K562 (cell line): ENCODE data around the gene DRG1. TPM values are rescaled to one million over a fixed set of nuclear protein-coding genes. Genes with fewer than 3 reads are reported as not detected.

Experiments
- ATAC-seq: fragments of 200-7000 bp; cut with Tn5 transposase; 3 replicates; pipeline ENCODE4 v1.9.1; 2020; ENCODE audit warnings: moderate library complexity
- BruUV-seq: library from RNA; stranded (reverse); fragments of 400-500 nt; replicated peaks from 2 replicates; lab custom pipeline; 2021; lab: Mats Ljungman, UMichigan
- CTCF ChIA-PET: fragments of 300-600 bp; formaldehyde crosslinking; extraction: SDS; loops from one replicate; lab custom pipeline; 2021; ENCODE audit warnings: low intra/inter-chr PET ratio; lab: Yijun Ruan, JAX
- POLR2A ChIA-PET: fragments of 300-600, 350-650 bp; sonication (Branson Sonifier 250); formaldehyde crosslinking; extraction: SDS; loops from one replicate; lab custom pipeline; 2021; ENCODE audit warnings: antibody characterized with exemption, inconsistent platforms; lab: Yijun Ruan, JAX
- DNase-seq, 4 experiments: peaks; one replicate each; pipeline versions ENCODE4 v3.0.0 to v3.0.0-alpha.2; 2011 to 2018; ENCODE audit warnings: low spot score in 3 of 4, mixed read lengths in 3 of 4; ENCODE audit errors: extremely low read depth in 1 of 4
- FAIRE-seq: peaks from 2 replicates; lab custom pipeline; 2011; peaks lifted over from hg19 to GRCh38; lab: Jason Lieb, UNC
- H2AFZ ChIP-seq: 2 replicates; pipeline ENCODE4 v1.6.0; 2011; ENCODE audit warnings: low read depth, low read length, control low read depth, inconsistent platforms
- H3K27ac ChIP-seq: fragments of 200-600 bp; 3 replicates; pipeline ENCODE4 v1.8.0; 2011; ENCODE audit warnings: low read depth, mild to moderate bottlenecking, control low read depth, inconsistent platforms, low read length, moderate library complexity, mixed read lengths; ENCODE audit errors: extremely low read depth
- H3K27me3 ChIP-seq, 2 experiments: fragments of 300-600 bp in 1 of 2; 2 replicates in 1 of 2; 3 replicates in 1 of 2; pipeline versions ENCODE4 v1.6.0 to v1.8.0; 2011; ENCODE audit warnings: inconsistent platforms in 2 of 2, low read length in 2 of 2, mild to moderate bottlenecking in 1 of 2, mixed read lengths in 1 of 2, moderate library complexity in 1 of 2; ENCODE audit not compliant: control insufficient read depth in 2 of 2, insufficient read depth in 2 of 2
- H3K36me3 ChIP-seq: fragments of 300-600 bp; 3 replicates; pipeline ENCODE4 v1.8.0; 2011; ENCODE audit warnings: mild to moderate bottlenecking, low read length, inconsistent platforms; ENCODE audit not compliant: control insufficient read depth, insufficient read depth
- H3K4me1 ChIP-seq, 2 experiments: fragments of 200-600 bp in 1 of 2; replicated peaks in 1 of 2; 2 replicates in 1 of 2; 3 replicates in 1 of 2; pipeline versions ENCODE4 v1.5.1 to v1.8.0; 2011; ENCODE audit warnings: inconsistent platforms in 2 of 2, low read length in 2 of 2, mild to moderate bottlenecking in 1 of 2, mixed read lengths in 1 of 2, moderate library complexity in 1 of 2; ENCODE audit not compliant: control insufficient read depth in 2 of 2, insufficient read depth in 2 of 2
- H3K4me2 ChIP-seq: 2 replicates; pipeline ENCODE4 v1.6.1; 2011; ENCODE audit warnings: low read length, control low read depth, inconsistent platforms, mixed read lengths; ENCODE audit not compliant: insufficient read depth
- H3K4me3 ChIP-seq: fragments of 200-600 bp; sonication (generic), shearing (Covaris generic); 2 replicates; pipeline ENCODE4 v1.5.1; 2016; ENCODE audit warnings: control low read depth, inconsistent platforms
- H3K79me2 ChIP-seq: fragments of 200-600 bp; 3 replicates; pipeline ENCODE4 v1.8.0; 2011; ENCODE audit warnings: low read length, inconsistent platforms; ENCODE audit not compliant: control insufficient read depth, insufficient read depth
- H3K9ac ChIP-seq, 2 experiments: 2 replicates each; pipeline versions ENCODE4 v1.6.0 to v1.6.1; 2011; ENCODE audit warnings: low read depth in 2 of 2, low read length in 2 of 2, control low read depth in 1 of 2, inconsistent platforms in 1 of 2, mild to moderate bottlenecking in 1 of 2, mixed read lengths in 1 of 2; ENCODE audit not compliant: insufficient read depth in 1 of 2
- H3K9me1 ChIP-seq: one replicate; pipeline ENCODE4 v1.6.0; 2011; ENCODE audit warnings: inconsistent platforms, mild to moderate bottlenecking, low read length, moderate library complexity; ENCODE audit not compliant: control insufficient read depth, insufficient read depth
- H3K9me3 ChIP-seq: replicated peaks from 2 replicates; pipeline ENCODE4 v1.5.1; 2011; ENCODE audit warnings: low read depth, low read length, inconsistent platforms; ENCODE audit not compliant: control insufficient read depth, insufficient read depth
- H4K20me1 ChIP-seq: replicated peaks from 2 replicates; pipeline ENCODE4 v1.6.1; 2011; ENCODE audit warnings: low read length, inconsistent platforms, mixed read lengths; ENCODE audit not compliant: control insufficient read depth, insufficient read depth
- BRD4 ChIP-seq: fragments of 200-600 bp; sonication (generic); IDR thresholded peaks from 2 replicates; pipeline ENCODE4 v1.6.1; 2017; ENCODE audit warnings: inconsistent platforms
- CBFB ChIP-seq: sonication (generic); formaldehyde crosslinking; IDR thresholded peaks from 2 replicates; pipeline ENCODE4 v1.4.0; 2020; ENCODE audit warnings: mild to moderate bottlenecking, missing genetic modification reagents
- CCNT2 ChIP-seq: IDR thresholded peaks from 2 replicates; pipeline ENCODE4 v1.6.1; 2011; ENCODE audit warnings: borderline replicate concordance, low read depth, mild to moderate bottlenecking, moderate library complexity, mixed read lengths, low read length; ENCODE audit not compliant: insufficient read length; ENCODE audit errors: extremely low read depth
- CREB3 ChIP-seq: fragments of 450-650 bp; conservative IDR thresholded peaks from 2 replicates; pipeline ENCODE4 v1.6.1; 2016; ENCODE audit warnings: missing genetic modification characterization, low read depth, mild to moderate bottlenecking, missing compliant biosample characterization, moderate library complexity
- JUN ChIP-seq, 2 experiments: sonication (generic) in 1 of 2; formaldehyde crosslinking in 1 of 2; IDR thresholded peaks; 2 replicates each; pipeline versions ENCODE4 v1.6.1 to v1.8.0; 2012 to 2022; ENCODE audit warnings: borderline replicate concordance in 2 of 2, mild to moderate bottlenecking in 2 of 2, improper control_type of control experiment in 1 of 2, low read depth in 1 of 2, low read length in 1 of 2, missing genetic modification reagents in 1 of 2
- KLF13 ChIP-seq: fragments of 450-650 bp; IDR thresholded peaks from 2 replicates; pipeline ENCODE4 v1.6.1; 2016; ENCODE audit warnings: missing genetic modification characterization, low read depth, mild to moderate bottlenecking, missing compliant biosample characterization, moderate library complexity, borderline replicate concordance
- PRDM10 ChIP-seq: fragments of 450-650 bp; IDR thresholded peaks from 2 replicates; pipeline ENCODE4 v1.6.1; 2018; ENCODE audit not compliant: partially characterized antibody
- RAD21 ChIP-seq, 2 experiments: fragments of 250-450 bp in 1 of 2; fragments of 450-650 bp in 1 of 2; sonication (Bioruptor Pico) in 1 of 2; formaldehyde crosslinking in 1 of 2; IDR thresholded peaks in 1 of 2; conservative IDR thresholded peaks in 1 of 2; 2 replicates each; pipeline versions ENCODE4 v1.4.0 to v1.8.0; 2020 to 2022; ENCODE audit warnings: mild to moderate bottlenecking in 2 of 2, moderate library complexity in 1 of 2
- SAFB2 ChIP-seq: fragments of 200-400 bp; formaldehyde crosslinking; IDR thresholded peaks from 2 replicates; pipeline ENCODE4 v1.6.1; 2018; ENCODE audit warnings: borderline replicate concordance, low read length, low read depth, moderate library complexity; ENCODE audit not compliant: severe bottlenecking
- SRSF7 ChIP-seq: fragments of 200-400 bp; formaldehyde crosslinking; optimal IDR thresholded peaks from 2 replicates; pipeline ENCODE3; 2017; ENCODE audit warnings: mild to moderate bottlenecking, low read depth, low read length
- TAF1 ChIP-seq: IDR thresholded peaks from 2 replicates; pipeline ENCODE4 v1.6.1; 2011; ENCODE audit warnings: mild to moderate bottlenecking, low read length, moderate library complexity; ENCODE audit not compliant: insufficient read depth, control insufficient read depth, severe bottlenecking; ENCODE audit errors: extremely low read depth
- TRIM28 ChIP-seq: fragments of 450-650 bp; IDR thresholded peaks from 2 replicates; pipeline ENCODE4 v1.6.1; 2017
- ZBTB5 ChIP-seq: fragments of 450-650 bp; IDR thresholded peaks from 2 replicates; pipeline ENCODE4 v1.6.1; 2017; ENCODE audit warnings: antibody characterized with exemption
- ZKSCAN1 ChIP-seq: fragments of 150-350 bp; IDR thresholded peaks from 2 replicates; pipeline ENCODE4 v1.6.1; 2016; ENCODE audit warnings: low read depth, low read length
- ZNF143 ChIP-seq: sonication (generic); formaldehyde crosslinking; IDR thresholded peaks from 2 replicates; pipeline ENCODE4 v1.9.0; 2022; ENCODE audit warnings: mild to moderate bottlenecking, missing genetic modification reagents
- WGBS: fragments of 100-300 bp; shearing (Covaris generic); methylation state at CpG from one replicate; pipeline ENCODE4 v1.1.6; 2016; ENCODE audit warnings: low coverage, mixed read lengths; ENCODE audit not compliant: insufficient coverage; ENCODE audit errors: missing lambda C conversion rate; 5-methylcytosine and 5-hydroxymethylcytosine counted together
- in situ Hi-C: fragments of 300-500 bp; cut with MboI; formaldehyde crosslinking; loops from 4 replicates; pipeline ENCODE4 v1.15.0; 2018; ENCODE audit warnings: inconsistent platforms, mixed read lengths
- intact Hi-C: fragments of 100-400 bp; cut with micrococcal nuclease; formaldehyde crosslinking; loops from 2 replicates; pipeline ENCODE4 v1.14.2; 2022
- polyA plus RNA-seq, 8 experiments: library from polyadenylated mRNA; depleted of rRNA in 4 of 8; stranded (reverse) in 5 of 8; unstranded in 3 of 8; fragments of >200 nt; fragmentation: Nextera tagmentation in 2 of 8; fragmentation: Illumina TruSeq in 1 of 8; extraction: Ambion mirVana in 2 of 8; extraction: Trizol in 1 of 8; gene quantifications; 2 replicates each; pipeline versions ENCODE4 v1.2.1 to v1.2.3, GENCODE V29; 2011 to 2014; ENCODE audit warnings: inconsistent platforms in 1 of 8, missing spikeins in 1 of 8
- total RNA-seq, 7 experiments: library from RNA; depleted of rRNA in 6 of 7; stranded (reverse); fragments of >200 nt in 6 of 7; fragmentation: Illumina TruSeq in 2 of 7; extraction: Trizol in 2 of 7; gene quantifications; 2 replicates each; pipeline versions ENCODE4 v1.2.1 to v1.2.3, GENCODE V29; 2011 to 2021; ENCODE audit warnings: low replicate concordance in 1 of 7

DRG1 gene
- total and polyA plus RNA-seq, 9 of the 15 experiments (the other 6 are each of a cell fraction or from before 2014, with no cell fraction given): 76.4 to 211 (median 93.3) TPM

GRCh38 chr22:31445642-31446041 lies 46.2 kb downstream of the DRG1 start:
- 80% methylated on average over 1 of the region's 3 CpGs for WGBS
- ATAC-seq (no peak), FAIRE-seq (no peak), DNase-seq (no peak)
- Histone ChIP-seq H3K4me1 (no peaks in the 10 kb centered on the region), H4K20me1 (no peaks in the 10 kb centered on the region), H3K27ac (no peak overlapping the region), H3K27me3 (no peaks in the 10 kb centered on the region), H3K79me2 (no peaks in the 10 kb centered on the region), H3K4me2 (no peak overlapping the region), H3K9me1 (no peaks in the 10 kb centered on the region), H3K9me3 (no peaks in the 10 kb centered on the region), H2AFZ (no peak overlapping the region), H3K9ac (no peak overlapping the region), H3K36me3 (peaks cover 55% of the 10 kb centered on the region; the same call in 2 of the 3 replicates), H3K4me3 (no peak overlapping the region)
- in situ Hi-C loops: no loop called here
- intact Hi-C loops: no loop called here
- no TSS peak for BruUV-seq
- CTCF ChIA-PET: no interaction called here
- TF ChIP-seq ZBTB5 (no peak), SAFB2 (no peak), JUN (IDR thresholded peaks at IDR 0.05; ENCODE audit: borderline replicate concordance, low read depth, low read length) (no peak), JUN (CRISPR knock-in tag; IDR thresholded peaks at IDR 0.05; ENCODE audit: borderline replicate concordance) (no peak), TRIM28 (no peak), PRDM10 (no peak), SRSF7 (no peak), CCNT2 (no peak), ZNF143 (no peak), KLF13 (tag) (no peak), ZKSCAN1 (no peak), BRD4 (no peak), RAD21 (CRISPR knock-in tag; conservative IDR thresholded peaks at IDR 0.05 in 1 of 2, IDR thresholded peaks at IDR 0.05 in 1 of 2) (no peak), CREB3 (tag) (no peak), TAF1 (no peak), CBFB (CRISPR knock-in tag) (no peak)
- POLR2A ChIA-PET: interaction anchor here (1.1 kb wide), 1 partner anchor 23 kb away, joined by 3 read pairs; no protein-coding TSS in a partner anchor
